IgD-negative memory B cell (primary cell): ENCODE results near the gene AOPEP. TPM values are rescaled to one million over a fixed set of nuclear protein-coding genes. Genes with fewer than 3 reads are reported as not detected.

Source experiments
- H3K27ac Mint-ChIP-seq, 3 donors: one replicate each; pipeline ENCODE4 v1.8.0; 2020 to 2022; ENCODE audit warnings: mild to moderate bottlenecking in 3 of 3, mixed read lengths in 3 of 3, moderate library complexity in 1 of 3
- H3K27me3 Mint-ChIP-seq: one replicate; pipeline ENCODE4 v1.8.0; 2021; ENCODE audit warnings: mixed read lengths
- H3K36me3 Mint-ChIP-seq: one replicate; pipeline ENCODE4 v1.8.0; 2020; ENCODE audit warnings: mild to moderate bottlenecking, mixed read lengths
- H3K4me1 Mint-ChIP-seq, 3 donors: one replicate each; pipeline ENCODE4 v1.8.0; 2020 to 2022; ENCODE audit warnings: mixed read lengths in 3 of 3, mild to moderate bottlenecking in 1 of 3
- H3K4me3 Mint-ChIP-seq, 4 donors: one replicate each; pipeline ENCODE4 v1.8.0; 2020 to 2022; ENCODE audit warnings: mild to moderate bottlenecking in 4 of 4, mixed read lengths in 4 of 4, moderate library complexity in 3 of 4
- H3K9me3 Mint-ChIP-seq, 3 donors: one replicate each; pipeline ENCODE4 v1.8.0; 2020 to 2021; ENCODE audit warnings: mixed read lengths in 3 of 3, mild to moderate bottlenecking in 1 of 3
- polyA plus RNA-seq: library from polyadenylated mRNA; unstranded; fragments of 300-500 nt; fragmentation: Illumina TruSeq; gene quantifications from one replicate; pipeline ENCODE4 v1.2.3, GENCODE V29; 2021

Gene AOPEP
- polyA plus RNA-seq, 1 donor from 2014 or later = 4.5 TPM

DNA sequence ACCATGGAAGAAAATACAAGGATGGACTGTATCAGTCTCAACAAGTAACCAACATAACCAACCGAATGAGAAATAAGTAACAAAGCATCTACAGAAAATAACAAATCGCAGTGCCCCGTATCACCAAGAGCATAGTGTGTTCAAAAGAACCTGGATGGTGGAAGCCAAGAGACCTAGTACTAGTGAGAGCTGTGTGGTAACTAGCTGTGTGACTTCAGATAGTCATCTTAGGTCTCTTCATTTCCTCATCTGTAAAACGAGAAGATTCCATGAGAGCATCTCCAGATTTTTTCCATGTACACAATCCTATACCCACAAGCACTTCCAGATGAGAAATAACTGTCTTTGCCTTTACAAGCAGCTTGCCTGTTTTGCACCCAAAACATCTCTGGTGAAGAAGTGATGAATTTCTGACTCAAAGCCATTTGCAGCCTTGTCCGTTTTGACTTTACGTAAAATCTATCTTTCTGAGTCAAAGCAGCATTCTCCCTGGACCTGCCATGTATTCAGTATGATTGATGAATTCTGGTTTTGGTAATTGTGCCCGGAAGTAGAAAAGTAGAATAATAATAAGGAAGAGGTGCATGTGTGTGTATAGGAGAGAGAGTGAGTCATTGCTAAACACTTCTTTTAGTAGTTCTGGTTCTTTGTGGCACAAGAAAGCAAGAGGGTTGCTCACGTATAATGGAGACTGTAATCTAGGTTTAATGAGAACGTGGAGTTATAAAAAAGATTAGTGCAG is 41.0 kb downstream of the AOPEP start:
- Mint-ChIP-seq H3K36me3 (peaks cover 4% of the 10 kb centered on the region), H3K27me3 (no peaks in the 10 kb centered on the region), H3K27ac (no peak overlapping the region), H3K9me3 (no peaks in the 10 kb centered on the region), H3K4me3 (no peak overlapping the region), H3K4me1 (peaks cover 0 to 6% (median 4%) of the 10 kb centered on the region in 3 donors)

GRCh38 chr9:94768766-94769165 is 42.3 kb downstream of the AOPEP start:
- Mint-ChIP-seq H3K4me3 (no peak overlapping the region), H3K4me1 (peaks cover 3 to 8% (median 4%) of the 10 kb centered on the region in 3 donors), H3K9me3 (no peaks in the 10 kb centered on the region), H3K27me3 (no peaks in the 10 kb centered on the region), H3K27ac (no peak overlapping the region), H3K36me3 (peaks cover 12% of the 10 kb centered on the region)

- Mint-ChIP-seq H3K27ac (no peak overlapping the region), H3K4me1 (peaks cover 4 to 6% (median 4%) of the 10 kb centered on the region in 3 donors), H3K4me3 (no peak overlapping the region), H3K9me3 (no peaks in the 10 kb centered on the region), H3K27me3 (no peaks in the 10 kb centered on the region), H3K36me3 (peaks cover 12% of the 10 kb centered on the region)
Observed at GRCh38 chr9:94770334-94770733, 43.8 kb downstream of the AOPEP start.

- no peaks in the 10 kb centered on the region for H3K27me3 Mint-ChIP-seq
- no peak overlapping the region for H3K4me3 Mint-ChIP-seq
- no peak overlapping the region for H3K27ac Mint-ChIP-seq
- no peaks in the 10 kb centered on the region for H3K9me3 Mint-ChIP-seq
- peaks cover 4 to 6% (median 4%) of the 10 kb centered on the region in 3 donors for H3K4me1 Mint-ChIP-seq
- H3K36me3 Mint-ChIP-seq = peaks cover 12% of the 10 kb centered on the region
Observed at GRCh38 chr9:94771096-94771495, 44.6 kb downstream of the AOPEP start.

- no peaks in the 10 kb centered on the region for H3K9me3 Mint-ChIP-seq
- no peak overlapping the region for H3K4me3 Mint-ChIP-seq
- H3K27me3 Mint-ChIP-seq = no peaks in the 10 kb centered on the region
- peaks cover 2 to 4% (median 4%) of the 10 kb centered on the region in 3 donors for H3K4me1 Mint-ChIP-seq
- H3K36me3 Mint-ChIP-seq = peaks cover 10% of the 10 kb centered on the region
- no peak overlapping the region for H3K27ac Mint-ChIP-seq
Observed at GRCh38 chr9:94772144-94772543, 45.6 kb downstream of the AOPEP start.

GRCh38 chr9:94772639-94773303 is 46.3 kb downstream of the AOPEP start:
- Mint-ChIP-seq H3K9me3 (no peaks in the 10 kb centered on the region), H3K4me3 (no peak overlapping the region), H3K27ac (no peak overlapping the region), H3K27me3 (no peaks in the 10 kb centered on the region), H3K4me1 (peaks cover 0 to 4% (median 2%) of the 10 kb centered on the region in 3 donors), H3K36me3 (peaks cover 8% of the 10 kb centered on the region)

DNA sequence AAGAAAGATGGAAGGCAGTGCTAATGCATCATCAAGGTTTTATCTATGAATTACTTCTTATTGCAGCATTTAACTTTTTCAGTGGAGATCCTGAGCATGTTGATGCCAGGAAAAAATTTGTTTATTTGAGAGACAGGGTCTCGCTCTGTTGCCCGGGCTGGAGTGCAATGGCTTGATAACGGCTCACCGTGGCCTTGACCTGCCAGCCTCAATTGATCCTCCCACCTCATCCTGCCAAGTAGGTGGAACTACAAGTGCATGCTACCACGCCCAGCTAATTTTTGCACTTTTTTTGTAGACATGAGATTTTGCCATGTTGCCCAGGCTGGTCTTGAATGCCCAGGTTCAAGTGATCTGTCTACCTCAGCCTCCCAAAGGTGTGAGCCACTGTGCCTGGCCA is 47.2 kb downstream of the AOPEP start:
- peaks cover 0 to 4% (median 2%) of the 10 kb centered on the region in 3 donors for H3K4me1 Mint-ChIP-seq
- H3K4me3 Mint-ChIP-seq = no peak overlapping the region
- H3K27ac Mint-ChIP-seq = no peak overlapping the region
- peaks cover 7% of the 10 kb centered on the region for H3K36me3 Mint-ChIP-seq
- H3K9me3 Mint-ChIP-seq = no peaks in the 10 kb centered on the region
- H3K27me3 Mint-ChIP-seq = no peaks in the 10 kb centered on the region

GRCh38 chr9:94778013-94778412 is 51.5 kb downstream of the AOPEP start:
- Mint-ChIP-seq H3K27ac (peak overlapping the region in 1 of 3 donors; percentile 50), H3K9me3 (no peaks in the 10 kb centered on the region), H3K4me1 (peaks cover 0 to 4% (median 2%) of the 10 kb centered on the region in 3 donors), H3K27me3 (no peaks in the 10 kb centered on the region), H3K4me3 (no peak overlapping the region), H3K36me3 (peaks cover 7% of the 10 kb centered on the region)

- Mint-ChIP-seq H3K4me3 (no peak overlapping the region), H3K27ac (no peak overlapping the region), H3K4me1 (no peaks in the 10 kb centered on the region), H3K36me3 (peaks cover 2% of the 10 kb centered on the region), H3K9me3 (no peaks in the 10 kb centered on the region), H3K27me3 (no peaks in the 10 kb centered on the region)
Observed at GRCh38 chr9:94779031-94779430, 52.5 kb downstream of the AOPEP start.

GRCh38 chr9:94779693-94780290 is 53.3 kb downstream of the AOPEP start:
- Mint-ChIP-seq H3K4me1 (no peaks in the 10 kb centered on the region), H3K4me3 (no peak overlapping the region), H3K9me3 (no peaks in the 10 kb centered on the region), H3K36me3 (peaks cover 2% of the 10 kb centered on the region), H3K27me3 (no peaks in the 10 kb centered on the region), H3K27ac (no peak overlapping the region)

DNA sequence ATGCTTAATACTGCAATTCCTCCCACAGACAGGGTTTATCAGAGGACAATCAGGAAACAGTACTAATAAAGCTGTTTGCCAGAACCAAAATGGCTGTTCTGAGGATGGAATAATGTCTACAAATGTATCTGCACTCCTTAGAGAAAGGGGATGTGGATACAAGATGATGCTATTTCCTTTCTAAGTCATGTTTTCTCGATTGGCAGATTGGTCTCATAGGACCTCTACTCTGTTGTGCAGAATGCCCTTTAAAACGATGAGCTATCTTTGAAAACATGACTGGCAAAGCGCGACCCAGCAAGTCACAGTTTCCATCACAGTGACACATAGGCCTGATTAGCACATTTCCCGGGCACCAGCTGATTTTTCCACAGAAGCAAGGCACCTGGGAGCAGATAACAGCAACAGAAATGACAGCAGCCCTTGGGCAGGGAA is 54.0 kb downstream of the AOPEP start:
- H3K4me1 Mint-ChIP-seq = no peaks in the 10 kb centered on the region
- no peaks in the 10 kb centered on the region for H3K27me3 Mint-ChIP-seq
- no peak overlapping the region for H3K4me3 Mint-ChIP-seq
- H3K27ac Mint-ChIP-seq = no peak overlapping the region
- H3K9me3 Mint-ChIP-seq = no peaks in the 10 kb centered on the region
- H3K36me3 Mint-ChIP-seq = peaks cover 2% of the 10 kb centered on the region

DNA sequence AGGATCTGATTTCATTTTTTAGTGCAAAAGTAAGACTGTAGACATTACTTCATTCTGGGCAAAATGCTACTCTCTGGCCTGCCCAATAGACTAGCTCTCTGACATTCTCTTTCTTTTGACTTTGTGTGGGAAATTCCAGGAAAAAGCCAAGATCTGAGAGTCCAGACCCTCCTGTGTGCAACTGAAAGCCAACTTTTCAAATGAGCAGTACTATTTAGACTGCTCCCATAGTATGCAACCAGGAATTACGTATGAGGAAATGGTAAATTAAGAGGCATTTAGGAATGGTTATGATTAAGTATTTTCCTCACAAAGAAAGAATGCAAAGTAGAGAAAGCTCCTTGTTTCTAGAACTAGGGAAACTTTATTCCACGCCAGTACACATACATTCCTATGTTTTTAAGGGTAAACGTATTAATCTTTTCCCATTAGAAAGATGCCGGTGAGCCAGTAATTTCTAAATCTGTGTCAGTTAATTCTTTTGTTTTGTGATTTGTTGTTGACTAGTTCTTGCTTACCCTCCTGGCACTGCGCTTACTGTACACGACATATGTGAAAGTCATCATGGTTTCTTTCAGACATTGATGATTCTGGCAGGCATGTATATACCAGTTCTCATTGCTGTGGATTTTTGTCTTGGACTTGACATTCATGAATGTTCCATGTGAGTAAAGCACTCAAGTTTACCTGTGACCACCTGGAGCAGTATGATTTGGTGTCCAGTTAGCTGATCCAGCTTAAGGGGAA is 56.0 kb downstream of the AOPEP start:
- peaks cover 2% of the 10 kb centered on the region for H3K36me3 Mint-ChIP-seq
- no peaks in the 10 kb centered on the region for H3K9me3 Mint-ChIP-seq
- no peaks in the 10 kb centered on the region for H3K4me1 Mint-ChIP-seq
- H3K27ac Mint-ChIP-seq = no peak overlapping the region
- H3K27me3 Mint-ChIP-seq = no peaks in the 10 kb centered on the region
- H3K4me3 Mint-ChIP-seq = no peak overlapping the region

- H3K27ac Mint-ChIP-seq = no peak overlapping the region
- no peak overlapping the region for H3K4me3 Mint-ChIP-seq
- no peaks in the 10 kb centered on the region for H3K9me3 Mint-ChIP-seq
- H3K27me3 Mint-ChIP-seq = no peaks in the 10 kb centered on the region
- no peaks in the 10 kb centered on the region for H3K4me1 Mint-ChIP-seq
- peaks cover 2% of the 10 kb centered on the region for H3K36me3 Mint-ChIP-seq
Observed at GRCh38 chr9:94783102-94783682, 56.7 kb downstream of the AOPEP start.

DNA sequence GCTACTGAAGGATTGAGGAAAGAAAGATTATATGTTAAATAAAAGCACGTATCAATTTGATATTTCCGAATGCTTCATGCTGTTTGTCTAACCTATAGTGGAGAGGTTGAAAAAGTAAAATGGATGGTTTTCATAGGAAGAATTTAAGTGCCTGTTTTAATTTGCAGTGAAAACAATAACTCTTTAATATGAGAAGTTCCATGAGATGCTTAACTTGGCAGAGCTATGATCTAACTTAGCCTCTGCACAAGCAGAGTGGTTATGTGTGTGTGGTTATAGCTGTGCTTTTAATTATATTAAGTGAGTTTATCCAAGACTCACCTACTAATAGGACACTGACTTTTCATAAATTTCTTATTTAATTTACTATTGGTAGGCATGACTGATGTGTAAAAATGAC is 57.4 kb downstream of the AOPEP start:
- no peaks in the 10 kb centered on the region for H3K4me1 Mint-ChIP-seq
- H3K4me3 Mint-ChIP-seq = no peak overlapping the region
- peaks cover 2% of the 10 kb centered on the region for H3K36me3 Mint-ChIP-seq
- no peaks in the 10 kb centered on the region for H3K9me3 Mint-ChIP-seq
- no peak overlapping the region for H3K27ac Mint-ChIP-seq
- H3K27me3 Mint-ChIP-seq = no peaks in the 10 kb centered on the region
